ENCODE results near the gene P2RY12. TPM values are rescaled to one million over a fixed set of nuclear protein-coding genes. Genes with fewer than 3 reads are reported as not detected.

P2RY12 gene
- polyA plus RNA-seq, 1 donor from 2014 or later: not detected

GRCh38 chr3:151412989-151413388 is 28.4 kb upstream of the P2RY12 start:
- Histone ChIP-seq H3K4me3 (ENCODE audit: low read length) (no peak overlapping the region), H3K27ac (ENCODE audit: low read length) (no peak overlapping the region), H4K20me1 (ENCODE audit: insufficient read depth) (no peaks in the 10 kb centered on the region), H3K9me3 (ENCODE audit: low read length) (no peaks in the 10 kb centered on the region), H3K27me3 (ENCODE audit: insufficient read depth, low read depth, low read length) (no peaks in the 10 kb centered on the region), H3F3A (ENCODE audit: insufficient read depth, low read length, poor library complexity, severe bottlenecking) (no peaks in the 10 kb centered on the region), H3K9ac (ENCODE audit: low read length) (no peak overlapping the region), H3K79me2 (replicated peaks; ENCODE audit: insufficient read depth, low read length) (no peaks in the 10 kb centered on the region), H3K4me2 (ENCODE audit: low read length) (no peak overlapping the region), H2AFZ (ENCODE audit: low read depth, low read length) (no peak overlapping the region), H3K9me2 (ENCODE audit: insufficient read depth, low read length) (no peaks in the 10 kb centered on the region), H3K36me3 (ENCODE audit: insufficient read depth, low read length) (peaks cover 6% of the 10 kb centered on the region)
- no peak for TF ChIP-seq MXI1 (conservative IDR thresholded peaks at IDR 0.05; ENCODE audit: poor library complexity, severe bottlenecking)
- no peak for TF ChIP-seq TAF1 (IDR thresholded peaks at IDR 0.05; ENCODE audit: low read depth)
- TF ChIP-seq SMC3 (conservative IDR thresholded peaks at IDR 0.05; ENCODE audit: poor library complexity): no peak
- TF ChIP-seq POLR2AphosphoS5 (IDR thresholded peaks at IDR 0.05): no peak
- TF ChIP-seq EP300 (conservative IDR thresholded peaks at IDR 0.05; ENCODE audit: poor library complexity, severe bottlenecking): no peak
- TF ChIP-seq RAD21 (conservative IDR thresholded peaks at IDR 0.05): no peak
- TF ChIP-seq EZH2 (IDR thresholded peaks at IDR 0.05; ENCODE audit: borderline replicate concordance, insufficient read depth, low read length, poor library complexity, severe bottlenecking): no peak
- no peak for TF ChIP-seq CTCF (IDR thresholded peaks at IDR 0.05; ENCODE audit: poor library complexity, severe bottlenecking)
- no peak for TF ChIP-seq REST (IDR thresholded peaks at IDR 0.05; ENCODE audit: borderline replicate concordance)

GRCh38 chr3:151410891-151411559 is 26.5 kb upstream of the P2RY12 start:
- Histone ChIP-seq H3K27ac (ENCODE audit: low read length) (no peak overlapping the region), H2AFZ (ENCODE audit: low read depth, low read length) (no peak overlapping the region), H3K4me3 (ENCODE audit: low read length) (no peak overlapping the region), H3K9me3 (ENCODE audit: low read length) (no peaks in the 10 kb centered on the region), H3K9ac (ENCODE audit: low read length) (no peak overlapping the region), H3K79me2 (replicated peaks; ENCODE audit: insufficient read depth, low read length) (no peaks in the 10 kb centered on the region), H3K9me2 (ENCODE audit: insufficient read depth, low read length) (no peaks in the 10 kb centered on the region), H3K27me3 (ENCODE audit: insufficient read depth, low read depth, low read length) (no peaks in the 10 kb centered on the region), H3F3A (ENCODE audit: insufficient read depth, low read length, poor library complexity, severe bottlenecking) (no peaks in the 10 kb centered on the region), H4K20me1 (ENCODE audit: insufficient read depth) (no peaks in the 10 kb centered on the region), H3K36me3 (ENCODE audit: insufficient read depth, low read length) (peaks cover 6% of the 10 kb centered on the region), H3K4me2 (ENCODE audit: low read length) (no peak overlapping the region)
- TF ChIP-seq SMC3 (conservative IDR thresholded peaks at IDR 0.05; ENCODE audit: poor library complexity) (no peak), MXI1 (conservative IDR thresholded peaks at IDR 0.05; ENCODE audit: poor library complexity, severe bottlenecking) (no peak), CTCF (IDR thresholded peaks at IDR 0.05; ENCODE audit: poor library complexity, severe bottlenecking) (no peak), POLR2AphosphoS5 (IDR thresholded peaks at IDR 0.05) (no peak), EZH2 (IDR thresholded peaks at IDR 0.05; ENCODE audit: borderline replicate concordance, insufficient read depth, low read length, poor library complexity, severe bottlenecking) (no peak), TAF1 (IDR thresholded peaks at IDR 0.05; ENCODE audit: low read depth) (no peak), REST (IDR thresholded peaks at IDR 0.05; ENCODE audit: borderline replicate concordance) (no peak), EP300 (conservative IDR thresholded peaks at IDR 0.05; ENCODE audit: poor library complexity, severe bottlenecking) (no peak), RAD21 (conservative IDR thresholded peaks at IDR 0.05) (no peak)
